Neural cell (in vitro differentiated cells): ENCODE measurements around the gene SLCO4A1. TPM values are rescaled to one million over a fixed set of nuclear protein-coding genes. Genes with fewer than 3 reads are reported as not detected.
A peak's percentile ranks its signal among the peaks of the same experiment; 100 is the strongest.

Experiments used
- H2AFZ ChIP-seq: fragments of 200-600, 300-800 bp; sonication (generic), shearing (Covaris generic); 2 replicates; pipeline ENCODE4 v1.6.0; 2014; ENCODE audit warnings: low read depth, mild to moderate bottlenecking, antibody characterized with exemption, low read length, moderate library complexity
- H3F3A ChIP-seq: fragments of 200-600 bp; shearing (Covaris generic); 2 replicates; pipeline ENCODE4 v1.6.1; 2016; ENCODE audit warnings: mild to moderate bottlenecking, moderate library complexity, mixed read lengths, antibody characterized with exemption, low read length; ENCODE audit not compliant: insufficient read depth, poor library complexity, severe bottlenecking
- H3K27ac ChIP-seq: fragments of 200-600, 300-800 bp; sonication (generic), shearing (Covaris generic); 2 replicates; pipeline ENCODE4 v1.5.1; 2014; ENCODE audit warnings: mild to moderate bottlenecking, low read length, moderate library complexity
- H3K27me3 ChIP-seq: fragments of 300-800, 200-600 bp; sonication (generic), shearing (Covaris generic); 2 replicates; pipeline ENCODE4 v1.6.0; 2014; ENCODE audit warnings: mild to moderate bottlenecking, low read depth, low read length, moderate library complexity; ENCODE audit not compliant: insufficient read depth
- H3K36me3 ChIP-seq: fragments of 300-800, 200-600 bp; sonication (generic), shearing (Covaris generic); 2 replicates; pipeline ENCODE4 v1.5.1; 2014; ENCODE audit warnings: mild to moderate bottlenecking, antibody characterized with exemption, low read length, moderate library complexity; ENCODE audit not compliant: insufficient read depth
- H3K4me2 ChIP-seq: fragments of 300-800, 200-600 bp; sonication (generic), shearing (Covaris generic); 2 replicates; pipeline ENCODE4 v1.6.0; 2014; ENCODE audit warnings: mild to moderate bottlenecking, low read length
- H3K4me3 ChIP-seq: fragments of 300-800, 200-600 bp; sonication (generic), shearing (Covaris generic); 2 replicates; pipeline ENCODE4 v1.5.1; 2014; ENCODE audit warnings: mild to moderate bottlenecking, low read length, moderate library complexity
- H3K79me2 ChIP-seq: fragments of 200-600 bp; shearing (Covaris generic); replicated peaks from 2 replicates; pipeline ENCODE4 v1.6.0; 2014; ENCODE audit warnings: mild to moderate bottlenecking, low read length, moderate library complexity; ENCODE audit not compliant: insufficient read depth
- H3K9ac ChIP-seq: fragments of 300-800, 200-600 bp; sonication (generic), shearing (Covaris generic); 2 replicates; pipeline ENCODE4 v1.6.1; 2016; ENCODE audit warnings: mild to moderate bottlenecking, low read length, mixed read lengths
- H3K9me2 ChIP-seq: fragments of 200-600 bp; shearing (Covaris generic); 2 replicates; pipeline ENCODE4 v1.6.1; 2016; ENCODE audit warnings: mild to moderate bottlenecking, low read length, mixed read lengths; ENCODE audit not compliant: insufficient read depth
- H3K9me3 ChIP-seq: fragments of 200-600, 300-800 bp; sonication (generic), shearing (Covaris generic); 2 replicates; pipeline ENCODE4 v1.6.1; 2016; ENCODE audit warnings: mild to moderate bottlenecking, mixed run types, low read length, moderate library complexity, mixed read lengths
- H4K20me1 ChIP-seq: fragments of 200-600 bp; shearing (Covaris generic); 2 replicates; pipeline ENCODE4 v1.6.1; 2016; ENCODE audit warnings: mild to moderate bottlenecking, mixed run types; ENCODE audit not compliant: insufficient read depth
- CTCF ChIP-seq: fragments of 450-650 bp; IDR thresholded peaks from 2 replicates; pipeline ENCODE4 v1.5.1; 2014; ENCODE audit warnings: antibody characterized with exemption, mild to moderate bottlenecking, moderate library complexity; ENCODE audit not compliant: poor library complexity, severe bottlenecking
- EP300 ChIP-seq: fragments of 450-650 bp; conservative IDR thresholded peaks from 2 replicates; pipeline ENCODE4 v1.6.1; 2014; ENCODE audit warnings: antibody characterized with exemption, mild to moderate bottlenecking, moderate library complexity; ENCODE audit not compliant: poor library complexity, severe bottlenecking
- EZH2 ChIP-seq: fragments of 200-600, 300-800 bp; shearing (Covaris generic), sonication (generic); IDR thresholded peaks from 2 replicates; pipeline ENCODE4 v1.6.1; 2014; ENCODE audit warnings: antibody characterized with exemption, low read length, borderline replicate concordance, mild to moderate bottlenecking; ENCODE audit not compliant: insufficient read depth, poor library complexity, severe bottlenecking
- MXI1 ChIP-seq: fragments of 450-650 bp; conservative IDR thresholded peaks from 2 replicates; pipeline ENCODE4 v1.6.1; 2014; ENCODE audit warnings: antibody characterized with exemption, mild to moderate bottlenecking; ENCODE audit not compliant: poor library complexity, severe bottlenecking
- POLR2AphosphoS5 ChIP-seq: IDR thresholded peaks from 2 replicates; pipeline ENCODE4 v1.6.1; 2012
- RAD21 ChIP-seq: fragments of 450-650 bp; conservative IDR thresholded peaks from 2 replicates; pipeline ENCODE4 v1.6.1; 2014; ENCODE audit warnings: antibody characterized with exemption, mild to moderate bottlenecking, moderate library complexity
- SMC3 ChIP-seq: fragments of 450-650 bp; conservative IDR thresholded peaks from 2 replicates; pipeline ENCODE4 v1.6.1; 2014; ENCODE audit warnings: antibody characterized with exemption, mild to moderate bottlenecking, moderate library complexity; ENCODE audit not compliant: poor library complexity
- TAF1 ChIP-seq: IDR thresholded peaks from 2 replicates; pipeline ENCODE4 v1.6.1; 2012; ENCODE audit warnings: low read depth
- polyA plus RNA-seq: library from polyadenylated mRNA; depleted of rRNA; stranded (reverse); fragments of >200 nt; gene quantifications from 2 replicates; pipeline ENCODE4 v1.2.3, GENCODE V29; 2014

Gene SLCO4A1
- polyA plus RNA-seq, 1 donor from 2014 or later, result 3.5 TPM

GRCh38 chr20:62635232-62635631 is 7.1 kb upstream of the SLCO4A1 start:
- Histone ChIP-seq H4K20me1 (no peaks in the 10 kb centered on the region), H3K4me2 (peak overlapping the region; percentile 25), H2AFZ (no peak overlapping the region), H3K36me3 (no peaks in the 10 kb centered on the region), H3K9me3 (no peaks in the 10 kb centered on the region), H3K27ac (no peak overlapping the region), H3F3A (no peaks in the 10 kb centered on the region), H3K9ac (no peak overlapping the region), H3K9me2 (no peaks in the 10 kb centered on the region), H3K4me3 (no peak overlapping the region), H3K27me3 (peaks cover 2% of the 10 kb centered on the region), H3K79me2 (no peaks in the 10 kb centered on the region)
- no peak for TF ChIP-seq EZH2
- no peak for TF ChIP-seq TAF1
- no peak for TF ChIP-seq CTCF

GRCh38 chr20:62635852-62636251 is 6.5 kb upstream of the SLCO4A1 start:
- TF ChIP-seq RAD21 (no peak), EP300 (no peak), CTCF (no peak), EZH2 (no peak), SMC3 (no peak), POLR2AphosphoS5 (no peak)
- Histone ChIP-seq H2AFZ (no peak overlapping the region), H4K20me1 (no peaks in the 10 kb centered on the region)

GRCh38 chr20:62636446-62636845 is 5.9 kb upstream of the SLCO4A1 start:
- Histone ChIP-seq H3K4me3 (no peak overlapping the region), H3F3A (no peaks in the 10 kb centered on the region), H2AFZ (no peak overlapping the region), H3K9ac (no peak overlapping the region), H4K20me1 (no peaks in the 10 kb centered on the region), H3K27ac (no peak overlapping the region), H3K36me3 (no peaks in the 10 kb centered on the region), H3K9me2 (no peaks in the 10 kb centered on the region), H3K79me2 (no peaks in the 10 kb centered on the region), H3K27me3 (peaks cover 7% of the 10 kb centered on the region), H3K4me2 (no peak overlapping the region), H3K9me3 (no peaks in the 10 kb centered on the region)
- TF ChIP-seq TAF1 (no peak), RAD21 (no peak), SMC3 (no peak), MXI1 (no peak), POLR2AphosphoS5 (no peak), CTCF (no peak)

More at GRCh38 chr20:62635852-62636251, 6.5 kb upstream of the SLCO4A1 start:
- no peaks in the 10 kb centered on the region for H3F3A ChIP-seq
- H3K27me3 ChIP-seq, result peaks cover 5% of the 10 kb centered on the region
- H3K4me3 ChIP-seq, result no peak overlapping the region
- H3K4me2 ChIP-seq, result no peak overlapping the region
- no peak overlapping the region for H3K9ac ChIP-seq
- no peaks in the 10 kb centered on the region for H3K9me3 ChIP-seq
- no peaks in the 10 kb centered on the region for H3K79me2 ChIP-seq
- no peaks in the 10 kb centered on the region for H3K36me3 ChIP-seq
- no peak overlapping the region for H3K27ac ChIP-seq
- no peaks in the 10 kb centered on the region for H3K9me2 ChIP-seq
